Measurements from ENCODE around the gene KLF7. TPM values are rescaled to one million over a fixed set of nuclear protein-coding genes. Genes with fewer than 3 reads are reported as not detected.

Gene KLF7
- total RNA-seq, 1 donor from 2014 or later: 120 TPM

- Mint-ChIP-seq H3K4me3 (ENCODE audit: unreplicated experiment) (no peak overlapping the region), H3K4me1 (ENCODE audit: unreplicated experiment) (peaks cover 58% of the 10 kb centered on the region), H3K36me3 (ENCODE audit: low read depth, unreplicated experiment) (no peaks in the 10 kb centered on the region), H3K27me3 (ENCODE audit: unreplicated experiment) (peaks cover 4% of the 10 kb centered on the region), H3K27ac (ENCODE audit: unreplicated experiment) (no peak overlapping the region), H3K9me3 (ENCODE audit: unreplicated experiment) (no peaks in the 10 kb centered on the region)
- no peak for TF ChIP-seq CTCF (IDR thresholded peaks at IDR 0.05; ENCODE audit: unreplicated experiment)
- no peak for DNase-seq (ENCODE audit: low spot score)
These were observed 123.8 kb downstream of the KLF7 start for GRCh38 chr2:207041786-207042554.

- Mint-ChIP-seq H3K27me3 (ENCODE audit: unreplicated experiment) (peaks cover 4% of the 10 kb centered on the region), H3K9me3 (ENCODE audit: unreplicated experiment) (no peaks in the 10 kb centered on the region), H3K36me3 (ENCODE audit: low read depth, unreplicated experiment) (no peaks in the 10 kb centered on the region), H3K4me1 (ENCODE audit: unreplicated experiment) (peaks cover 56% of the 10 kb centered on the region), H3K4me3 (ENCODE audit: unreplicated experiment) (no peak overlapping the region), H3K27ac (ENCODE audit: unreplicated experiment) (no peak overlapping the region)
- TF ChIP-seq CTCF (IDR thresholded peaks at IDR 0.05; ENCODE audit: unreplicated experiment): no peak
- no peak for DNase-seq (ENCODE audit: low spot score)
These were observed 124.5 kb downstream of the KLF7 start for GRCh38 chr2:207041279-207041678.

GRCh38 chr2:207040696-207041095 lies 125.1 kb downstream of the KLF7 start:
- H3K27ac Mint-ChIP-seq (ENCODE audit: unreplicated experiment): no peak overlapping the region
- no peaks in the 10 kb centered on the region for H3K36me3 Mint-ChIP-seq (ENCODE audit: low read depth, unreplicated experiment)
- no peak overlapping the region for H3K4me3 Mint-ChIP-seq (ENCODE audit: unreplicated experiment)
- peaks cover 4% of the 10 kb centered on the region for H3K27me3 Mint-ChIP-seq (ENCODE audit: unreplicated experiment)
- DNase-seq (ENCODE audit: low spot score): no peak
- no peak for TF ChIP-seq CTCF (IDR thresholded peaks at IDR 0.05; ENCODE audit: unreplicated experiment)
- H3K9me3 Mint-ChIP-seq (ENCODE audit: unreplicated experiment): no peaks in the 10 kb centered on the region
- H3K4me1 Mint-ChIP-seq (ENCODE audit: unreplicated experiment): peaks cover 50% of the 10 kb centered on the region

DNA sequence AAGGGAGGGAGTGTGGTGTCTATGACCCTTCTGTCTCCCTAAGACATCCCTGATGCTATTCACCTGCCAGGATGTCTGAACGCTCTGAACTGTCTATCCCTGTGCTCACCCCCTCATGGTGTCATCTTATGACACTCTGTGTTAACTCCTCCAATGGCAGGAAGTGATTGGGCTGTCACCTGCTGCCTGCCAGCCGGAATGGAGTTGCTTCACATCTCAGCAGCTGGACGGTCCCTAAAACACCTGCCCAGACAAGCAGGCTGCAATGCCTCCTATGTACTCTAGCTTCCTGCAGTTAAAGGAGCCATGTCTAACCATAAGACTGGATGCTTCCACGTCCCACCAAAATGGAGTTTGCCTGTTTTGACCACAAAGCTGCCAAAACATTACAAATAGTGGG lies 126.5 kb downstream of the KLF7 start:
- Mint-ChIP-seq H3K9me3 (ENCODE audit: unreplicated experiment) (no peaks in the 10 kb centered on the region), H3K27ac (ENCODE audit: unreplicated experiment) (no peak overlapping the region), H3K36me3 (ENCODE audit: low read depth, unreplicated experiment) (no peaks in the 10 kb centered on the region), H3K27me3 (ENCODE audit: unreplicated experiment) (peaks cover 4% of the 10 kb centered on the region), H3K4me3 (ENCODE audit: unreplicated experiment) (no peak overlapping the region), H3K4me1 (ENCODE audit: unreplicated experiment) (peaks cover 38% of the 10 kb centered on the region)
- DNase-seq (ENCODE audit: low spot score): no peak
- no peak for TF ChIP-seq CTCF (IDR thresholded peaks at IDR 0.05; ENCODE audit: unreplicated experiment)

DNA sequence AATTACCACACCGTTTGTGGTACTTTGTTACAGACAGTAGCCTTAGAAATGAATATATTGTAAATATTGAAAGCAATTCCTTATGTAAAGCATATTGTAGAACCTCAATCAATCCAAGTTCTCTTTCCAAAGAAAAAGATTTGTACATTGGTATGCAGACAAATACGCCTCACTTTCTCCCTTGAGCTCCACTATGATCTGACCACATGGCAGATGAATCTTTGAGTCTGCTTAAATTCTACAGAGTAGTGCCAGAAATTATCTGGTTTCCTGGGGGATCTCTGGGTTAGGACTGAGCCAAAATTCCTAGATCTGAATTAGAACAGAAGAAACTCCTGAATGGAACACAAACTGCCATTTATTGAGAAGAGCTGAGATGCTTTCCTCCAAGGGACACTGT lies 127.4 kb downstream of the KLF7 start:
- Mint-ChIP-seq H3K9me3 (ENCODE audit: unreplicated experiment) (no peaks in the 10 kb centered on the region), H3K27me3 (ENCODE audit: unreplicated experiment) (peaks cover 4% of the 10 kb centered on the region)

More for the DNA sequence above, 127.4 kb downstream of the KLF7 start:
- no peak overlapping the region for H3K27ac Mint-ChIP-seq (ENCODE audit: unreplicated experiment)
- no peak for DNase-seq (ENCODE audit: low spot score)
- H3K4me1 Mint-ChIP-seq (ENCODE audit: unreplicated experiment): peaks cover 31% of the 10 kb centered on the region
- no peak for TF ChIP-seq CTCF (IDR thresholded peaks at IDR 0.05; ENCODE audit: unreplicated experiment)
- H3K36me3 Mint-ChIP-seq (ENCODE audit: low read depth, unreplicated experiment): no peaks in the 10 kb centered on the region
- H3K4me3 Mint-ChIP-seq (ENCODE audit: unreplicated experiment): no peak overlapping the region

All from endothelial cell (in vitro differentiated cells).